HepG2 (cell line): ENCODE results near the gene TLCD3A. TPM values are rescaled to one million over a fixed set of nuclear protein-coding genes. Genes with fewer than 3 reads are reported as not detected.

Experiments
- AHDC1 ChIP-seq: sonication (generic); formaldehyde crosslinking; IDR thresholded peaks from 2 replicates; pipeline ENCODE4 v1.5.1; 2020; ENCODE audit warnings: mild to moderate bottlenecking, missing genetic modification reagents, borderline replicate concordance
- ATF3 ChIP-seq: sonication (generic); formaldehyde crosslinking; IDR thresholded peaks from 2 replicates; pipeline ENCODE4 v1.4.0; 2020; ENCODE audit warnings: missing genetic modification reagents
- HNF1B ChIP-seq: sonication (generic); formaldehyde crosslinking; IDR thresholded peaks from 2 replicates; pipeline ENCODE4 v1.5.1; 2020; ENCODE audit warnings: mild to moderate bottlenecking, moderate library complexity, missing genetic modification reagents
- MYC ChIP-seq: sonication (generic); formaldehyde crosslinking; IDR thresholded peaks from 2 replicates; pipeline ENCODE4 v1.9.0; 2021; ENCODE audit warnings: missing genetic modification reagents, borderline replicate concordance
- RFX1 ChIP-seq: fragments of 450-650 bp; IDR thresholded peaks from 2 replicates; pipeline ENCODE4 v1.6.1; 2017
- SIN3B ChIP-seq: fragments of 150-350 bp; IDR thresholded peaks from 2 replicates; pipeline ENCODE4 v1.6.1; 2014; ENCODE audit warnings: low read length
- TFDP1 ChIP-seq: IDR thresholded peaks from 2 replicates; pipeline ENCODE4 v1.6.1; 2016; ENCODE audit warnings: missing compliant biosample characterization, missing genetic modification reagents, borderline replicate concordance
- TFE3 ChIP-seq: IDR thresholded peaks from 2 replicates; pipeline ENCODE4 v1.6.1; 2016
- ZNF263 ChIP-seq: sonication (generic); formaldehyde crosslinking; IDR thresholded peaks from 2 replicates; pipeline ENCODE4 v1.4.0; 2020; ENCODE audit warnings: missing genetic modification reagents
- ZNF512 ChIP-seq: sonication (generic); formaldehyde crosslinking; IDR thresholded peaks from 2 replicates; pipeline ENCODE4 v1.4.0; 2020; ENCODE audit warnings: mild to moderate bottlenecking, missing genetic modification reagents
- ZNF512B ChIP-seq: sonication (generic); formaldehyde crosslinking; IDR thresholded peaks from 2 replicates; pipeline ENCODE4 v1.5.1; 2020; ENCODE audit warnings: missing genetic modification reagents, mild to moderate bottlenecking, borderline replicate concordance
- ZNF546 ChIP-seq: sonication (generic); formaldehyde crosslinking; conservative IDR thresholded peaks from 2 replicates; pipeline ENCODE4 v1.8.1; 2023; ENCODE audit warnings: mild to moderate bottlenecking, missing genetic modification reagents
- polyA plus RNA-seq, 8 experiments: library from polyadenylated mRNA; depleted of rRNA in 3 of 8; stranded (reverse) in 7 of 8; unstranded in 1 of 8; fragments of >200 nt; fragmentation: Illumina TruSeq in 4 of 8; extraction: Trizol in 4 of 8; gene quantifications; 2 replicates each; pipeline versions ENCODE4 v1.2.1 to v1.2.3, GENCODE V29; 2011 to 2016; ENCODE audit warnings: low read depth in 4 of 8, missing spikeins in 1 of 8, mixed read lengths in 1 of 8; ENCODE audit not compliant: insufficient read depth in 1 of 8
- total RNA-seq, 5 experiments: library from RNA; depleted of rRNA; stranded (reverse); fragments of >200 nt; fragmentation: Illumina TruSeq; extraction: Trizol; gene quantifications; 2 replicates each; pipeline ENCODE4 v1.2.3, GENCODE V29; 2016; ENCODE audit warnings: low read depth in 1 of 5

The TLCD3A gene
- total and polyA plus RNA-seq, 2 of the 13 experiments (the other 11 are each of a cell fraction or from before 2014, with no cell fraction given), result 25.2 to 46.6 TPM

- TF ChIP-seq ZNF512B (no peak), AHDC1 (CRISPR knock-in tag) (no peak), ZNF263 (CRISPR knock-in tag) (peak; percentile 30; the same call in 1 of the 2 replicates), MYC (CRISPR knock-in tag) (no peak; the same call in 1 of the 2 replicates), RFX1 (no peak), ZNF546 (CRISPR knock-in tag) (0 out of 2 replicates have a peak, but pooled peaks have one; percentile 59), HNF1B (peak; percentile 32; the same call in 1 of the 2 replicates), TFE3 (CRISPR knock-in tag) (no peak), ZNF512 (CRISPR knock-in tag) (no peak), SIN3B (no peak), ATF3 (no peak), TFDP1 (CRISPR knock-in tag) (0 out of 2 replicates have a peak, but pooled peaks have one; percentile 20)
These were observed 715 bp downstream of the TLCD3A start (continued) for GRCh38 chr17:732902-733720.
